Measurements from ENCODE around the gene AVL9. TPM values are rescaled to one million over a fixed set of nuclear protein-coding genes. Genes with fewer than 3 reads are reported as not detected.

The AVL9 gene
- total and polyA plus RNA-seq, 2 donors (not counting 1 experiment from before 2014, with no cell fraction given), result 15.4 to 48.0 TPM

DNA sequence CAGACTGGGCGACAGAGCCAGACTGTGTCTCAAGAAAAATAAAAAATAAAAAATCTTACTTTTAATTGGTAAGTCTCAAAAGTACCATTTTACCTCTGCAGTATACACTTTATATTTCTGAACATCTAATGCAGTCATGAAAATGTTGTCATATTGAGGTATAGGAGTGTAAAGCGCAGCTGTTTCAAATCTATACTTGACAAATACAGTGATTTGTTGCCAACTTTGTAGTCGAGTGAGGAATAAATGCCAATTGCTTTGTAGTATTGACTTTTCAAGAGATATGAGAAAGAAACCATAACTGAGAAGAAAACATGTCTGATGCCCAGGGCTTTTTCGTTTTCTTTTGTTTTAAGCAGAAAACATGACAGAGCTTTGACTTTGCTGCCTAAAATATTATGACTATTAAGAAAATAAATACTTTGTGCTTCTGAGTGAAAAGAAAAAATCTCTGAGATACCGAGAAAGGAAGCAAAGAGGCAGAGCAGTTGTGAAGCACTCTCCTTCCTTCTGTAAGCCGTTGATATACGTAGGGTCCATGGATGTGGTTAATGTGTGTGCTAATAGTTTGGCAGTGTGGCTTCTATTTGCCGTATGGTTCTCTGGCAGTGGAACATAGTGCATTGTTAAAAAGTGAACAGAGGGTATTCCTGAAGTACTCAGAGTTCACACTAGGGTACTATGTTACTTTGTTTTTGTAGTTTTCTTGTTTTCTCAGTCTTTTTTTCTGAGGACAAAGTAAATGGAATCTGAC lies 38.2 kb downstream of the AVL9 start:
- no peak overlapping the region for H3K9ac ChIP-seq (ENCODE audit: low read length)
- H2AFZ ChIP-seq (ENCODE audit: insufficient read depth, low read depth, low read length, poor library complexity, severe bottlenecking), result no peak overlapping the region
- intact Hi-C loops (cut with micrococcal nuclease), result no loop called here
- H3K27ac ChIP-seq (ENCODE audit: low read length in 2 of 2), result no peak overlapping the region
- TF ChIP-seq, protein P1, sequence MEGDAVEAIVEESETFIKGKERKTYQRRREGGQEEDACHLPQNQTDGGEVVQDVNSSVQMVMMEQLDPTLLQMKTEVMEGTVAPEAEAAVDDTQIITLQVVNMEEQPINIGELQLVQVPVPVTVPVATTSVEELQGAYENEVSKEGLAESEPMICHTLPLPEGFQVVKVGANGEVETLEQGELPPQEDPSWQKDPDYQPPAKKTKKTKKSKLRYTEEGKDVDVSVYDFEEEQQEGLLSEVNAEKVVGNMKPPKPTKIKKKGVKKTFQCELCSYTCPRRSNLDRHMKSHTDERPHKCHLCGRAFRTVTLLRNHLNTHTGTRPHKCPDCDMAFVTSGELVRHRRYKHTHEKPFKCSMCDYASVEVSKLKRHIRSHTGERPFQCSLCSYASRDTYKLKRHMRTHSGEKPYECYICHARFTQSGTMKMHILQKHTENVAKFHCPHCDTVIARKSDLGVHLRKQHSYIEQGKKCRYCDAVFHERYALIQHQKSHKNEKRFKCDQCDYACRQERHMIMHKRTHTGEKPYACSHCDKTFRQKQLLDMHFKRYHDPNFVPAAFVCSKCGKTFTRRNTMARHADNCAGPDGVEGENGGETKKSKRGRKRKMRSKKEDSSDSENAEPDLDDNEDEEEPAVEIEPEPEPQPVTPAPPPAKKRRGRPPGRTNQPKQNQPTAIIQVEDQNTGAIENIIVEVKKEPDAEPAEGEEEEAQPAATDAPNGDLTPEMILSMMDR (IDR thresholded peaks at IDR 0.05), result no peak
- TF ChIP-seq EZH2 (IDR thresholded peaks at IDR 0.05; ENCODE audit: borderline replicate concordance, insufficient read depth, low read depth, low read length, poor library complexity, severe bottlenecking), result no peak
- ATAC-seq (ENCODE audit: low read depth) (no peak), DNase-seq (no peak)
- H3K27me3 ChIP-seq (replicated peaks in 1 of 4; ENCODE audit: control extremely low read depth in 1 of 4, control insufficient read depth in 3 of 4, insufficient read depth in 4 of 4, low read length in 3 of 4), result no peaks in the 10 kb centered on the region
- POLR2A ChIA-PET, result no interaction called here
- peaks cover 14% of the 10 kb centered on the region for H3K4me1 Mint-ChIP-seq
- H3K36me3 ChIP-seq (replicated peaks in 1 of 2; ENCODE audit: control extremely low read depth in 1 of 2, control insufficient read depth in 1 of 2, extremely low read depth in 1 of 2, insufficient read depth in 2 of 2, low read length in 1 of 2), result peaks cover 0 to 8% of the 10 kb centered on the region in 2 experiments
- 58% methylated on average over 3 of the region's 8 CpGs for WGBS (ENCODE audit: insufficient coverage)
- no peak overlapping the region for H3K4me3 ChIP-seq (ENCODE audit: control extremely low read depth in 1 of 5, extremely low read depth in 1 of 5, insufficient read depth in 1 of 5, low read depth in 2 of 5, low read length in 4 of 5)
- no peak overlapping the region for H3K4me2 ChIP-seq (replicated peaks; ENCODE audit: low read depth, low read length, poor library complexity, severe bottlenecking)
- no peaks in the 10 kb centered on the region for H3K4me1 ChIP-seq (ENCODE audit: control insufficient read depth in 2 of 2, insufficient read depth in 2 of 2, low read length in 2 of 2)
- peaks cover 21% of the 10 kb centered on the region for H4K20me1 ChIP-seq (ENCODE audit: control insufficient read depth, insufficient read depth, low read length, poor library complexity, severe bottlenecking)
- H3K9me3 Mint-ChIP-seq (ENCODE audit: insufficient read depth), result no peaks in the 10 kb centered on the region
- no peak overlapping the region for H3K27ac Mint-ChIP-seq
- no peak overlapping the region for H3K4me3 Mint-ChIP-seq
- CTCF ChIA-PET, result no interaction called here
- H3K27me3 Mint-ChIP-seq, result no peaks in the 10 kb centered on the region
- peaks cover 32% of the 10 kb centered on the region for H3K79me2 ChIP-seq (ENCODE audit: control insufficient read depth, insufficient read depth, low read length)
- peaks cover 0 to 4% (median 0%) of the 10 kb centered on the region in 3 donors for H3K9me3 ChIP-seq (ENCODE audit: control extremely low read depth in 1 of 3, control insufficient read depth in 2 of 3, insufficient read depth in 1 of 3, low read length in 2 of 3)

DNA sequence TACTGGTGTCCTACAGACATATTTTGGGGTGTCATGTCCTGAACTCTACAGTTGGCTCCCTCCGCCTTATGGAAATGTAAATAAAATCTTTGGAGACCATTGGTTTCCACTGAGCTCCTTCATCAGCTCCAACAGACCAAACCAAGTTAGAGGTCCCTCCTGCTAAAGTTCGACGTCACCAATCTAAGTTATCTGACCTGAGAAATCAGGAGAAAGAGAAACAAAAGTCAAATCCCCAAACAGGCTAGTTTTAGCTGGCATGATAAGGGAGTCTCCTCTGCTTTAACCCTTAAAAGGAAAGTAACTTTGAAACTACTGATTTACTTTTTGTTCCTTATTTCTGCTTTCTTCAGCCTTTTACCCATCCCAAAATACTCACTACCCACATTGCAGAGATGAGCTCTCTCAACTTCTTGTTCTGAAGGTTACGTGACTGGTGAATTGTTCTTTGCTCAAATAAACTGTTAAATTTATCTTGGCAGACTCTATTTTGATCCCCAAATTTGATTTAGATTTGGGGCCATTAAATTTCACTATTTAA lies 39.9 kb downstream of the AVL9 start:
- Mint-ChIP-seq H3K4me1 (peaks cover 16% of the 10 kb centered on the region), H3K4me3 (no peak overlapping the region), H3K9me3 (ENCODE audit: insufficient read depth) (no peaks in the 10 kb centered on the region), H3K27ac (no peak overlapping the region), H3K27me3 (no peaks in the 10 kb centered on the region)
- no peak for TF ChIP-seq EZH2 (IDR thresholded peaks at IDR 0.05; ENCODE audit: borderline replicate concordance, insufficient read depth, low read depth, low read length, poor library complexity, severe bottlenecking)
- TF ChIP-seq, protein P1 (IDR thresholded peaks at IDR 0.05), result no peak
- WGBS (ENCODE audit: insufficient coverage), result no CpG with 5 or more reads among the region's 4 CpGs
- no peaks in the 10 kb centered on the region for H3K27me3 ChIP-seq (replicated peaks in 1 of 4; ENCODE audit: control extremely low read depth in 1 of 4, control insufficient read depth in 3 of 4, insufficient read depth in 4 of 4, low read length in 3 of 4)
- H3K36me3 ChIP-seq (replicated peaks in 1 of 2; ENCODE audit: control extremely low read depth in 1 of 2, control insufficient read depth in 1 of 2, extremely low read depth in 1 of 2, insufficient read depth in 2 of 2, low read length in 1 of 2), result peaks cover 0 to 8% of the 10 kb centered on the region in 2 experiments
- no peak for DNase-seq
- peaks cover 28% of the 10 kb centered on the region for H4K20me1 ChIP-seq (ENCODE audit: control insufficient read depth, insufficient read depth, low read length, poor library complexity, severe bottlenecking)
- peaks cover 32% of the 10 kb centered on the region for H3K79me2 ChIP-seq (ENCODE audit: control insufficient read depth, insufficient read depth, low read length)
- peaks cover 0 to 4% (median 0%) of the 10 kb centered on the region in 3 donors for H3K9me3 ChIP-seq (ENCODE audit: control extremely low read depth in 1 of 3, control insufficient read depth in 2 of 3, insufficient read depth in 1 of 3, low read length in 2 of 3)
- H3K4me1 ChIP-seq (ENCODE audit: control insufficient read depth in 2 of 2, insufficient read depth in 2 of 2, low read length in 2 of 2), result no peaks in the 10 kb centered on the region
- ChIA-PET POLR2A (no interaction called here), CTCF (no interaction called here)
- no peak overlapping the region for H3K27ac ChIP-seq (ENCODE audit: low read length in 2 of 2)
- no peak overlapping the region for H2AFZ ChIP-seq (ENCODE audit: insufficient read depth, low read depth, low read length, poor library complexity, severe bottlenecking)
- H3K4me2 ChIP-seq (replicated peaks; ENCODE audit: low read depth, low read length, poor library complexity, severe bottlenecking), result no peak overlapping the region
- intact Hi-C loops (cut with micrococcal nuclease), result no loop called here
- no peak overlapping the region for H3K4me3 ChIP-seq (ENCODE audit: control extremely low read depth in 1 of 5, extremely low read depth in 1 of 5, insufficient read depth in 1 of 5, low read depth in 2 of 5, low read length in 4 of 5)
- no peak overlapping the region for H3K9ac ChIP-seq (ENCODE audit: low read length)
- no peak for ATAC-seq (ENCODE audit: low read depth)
